Natural killer cell (primary cell): ENCODE data around the gene CLEC3B. TPM values are rescaled to one million over a fixed set of nuclear protein-coding genes. Genes with fewer than 3 reads are reported as not detected.

Experiments
- ATAC-seq, 3 donors: fragments of 150-1000 bp in 2 of 3; fragments of 200-7000 bp in 1 of 3; cut with Tn5 transposase; 1 replicate in 1 of 3; 2 replicates in 2 of 3; pipeline ENCODE4 v1.10.0; 2021; ENCODE audit warnings: mild to moderate bottlenecking in 2 of 3, moderate library complexity in 2 of 3
- DNase-seq, 2 donors: peaks; one replicate each; pipeline versions ENCODE4 v3.0.0 to v3.0.0-alpha.2; 2013 to 2021; ENCODE audit warnings: mixed read lengths in 1 of 2
- H3K27ac ChIP-seq: one replicate; pipeline ENCODE4 v1.5.1; 2013; ENCODE audit warnings: mild to moderate bottlenecking, low read length
- H3K27me3 ChIP-seq: one replicate; pipeline ENCODE4 v1.6.1; 2013; ENCODE audit warnings: low read length; ENCODE audit not compliant: control insufficient read depth, insufficient read depth
- H3K36me3 ChIP-seq: one replicate; pipeline ENCODE4 v1.6.1; 2013; ENCODE audit warnings: low read length; ENCODE audit not compliant: control insufficient read depth, insufficient read depth
- H3K4me1 ChIP-seq: one replicate; pipeline ENCODE4 v1.6.1; 2013; ENCODE audit warnings: low read length; ENCODE audit not compliant: control insufficient read depth, insufficient read depth
- H3K4me3 ChIP-seq: one replicate; pipeline ENCODE4 v1.5.1; 2013; ENCODE audit warnings: low read length
- H3K9me3 ChIP-seq: one replicate; pipeline ENCODE4 v1.6.1; 2013; ENCODE audit warnings: low read length; ENCODE audit not compliant: control insufficient read depth, insufficient read depth
- H3K27ac Mint-ChIP-seq, 2 donors: one replicate each; pipeline ENCODE4 v1.8.0; 2022; ENCODE audit warnings: mild to moderate bottlenecking in 2 of 2, mixed read lengths in 2 of 2, moderate library complexity in 1 of 2
- H3K27me3 Mint-ChIP-seq, 2 donors: one replicate each; pipeline ENCODE4 v1.8.0; 2022; ENCODE audit warnings: low read depth in 2 of 2, mixed read lengths in 2 of 2
- H3K36me3 Mint-ChIP-seq: one replicate; pipeline ENCODE4 v1.8.0; 2022; ENCODE audit warnings: mixed read lengths
- H3K4me1 Mint-ChIP-seq, 2 donors: one replicate each; pipeline ENCODE4 v1.8.0; 2022; ENCODE audit warnings: mixed read lengths in 2 of 2
- H3K4me3 Mint-ChIP-seq: one replicate; pipeline ENCODE4 v1.8.0; 2022; ENCODE audit warnings: mild to moderate bottlenecking, moderate library complexity, mixed read lengths
- H3K9me3 Mint-ChIP-seq, 2 donors: one replicate each; pipeline ENCODE4 v1.8.0; 2022; ENCODE audit warnings: mixed read lengths in 2 of 2
- CTCF ChIP-seq: fragments of 200-600 bp; IDR thresholded peaks from one replicate; pipeline ENCODE4 v1.8.0; 2022; ENCODE audit warnings: antibody characterized with exemption
- WGBS: methylation state at CpG from one replicate; pipeline ENCODE4 v1.1.7; 2013; ENCODE audit warnings: missing lambda C conversion rate; ENCODE audit not compliant: insufficient coverage; 5-methylcytosine and 5-hydroxymethylcytosine counted together
- intact Hi-C: fragments of 100-400 bp; cut with micrococcal nuclease; formaldehyde crosslinking; loops from one replicate; pipeline ENCODE4 v1.14.2; 2022
- total RNA-seq, 4 donors: library from RNA; stranded (reverse); fragments of 120-200 nt in 1 of 4; gene quantifications; one replicate each; pipeline versions ENCODE4 v1.2.3 to v1.2.4, GENCODE V29; 2013 to 2022

CLEC3B gene
- total RNA-seq, 3 donors from 2014 or later (not counting 1 experiment from before 2014, with no cell fraction given): 0.87 to 1.5 (median 1.1) TPM

- H3K27ac Mint-ChIP-seq: peak overlapping the region in 1 of 2 donors; percentile 31
These were observed 14.2 kb upstream of the CLEC3B start for GRCh38 chr3:45011756-45012508.

GRCh38 chr3:45012577-45012976 lies 13.5 kb upstream of the CLEC3B start:
- 98% methylated on average over 3 of the region's 4 CpGs for WGBS
- Mint-ChIP-seq H3K27ac (no peak overlapping the region), H3K9me3 (no peaks in the 10 kb centered on the region), H3K4me1 (peaks cover 0 to 4% of the 10 kb centered on the region in 2 donors), H3K36me3 (peaks cover 29% of the 10 kb centered on the region), H3K27me3 (no peaks in the 10 kb centered on the region), H3K4me3 (no peak overlapping the region)
- no peak overlapping the region for H3K27ac ChIP-seq
- H3K27me3 ChIP-seq: no peaks in the 10 kb centered on the region
- H3K4me3 ChIP-seq: no peak overlapping the region
- TF ChIP-seq CTCF: no peak
- no peaks in the 10 kb centered on the region for H3K9me3 ChIP-seq
- no peak for DNase-seq
- intact Hi-C loops: no loop called here
- no peak for ATAC-seq
- H3K4me1 ChIP-seq: no peaks in the 10 kb centered on the region
- H3K36me3 ChIP-seq: peaks cover 38% of the 10 kb centered on the region

More at GRCh38 chr3:45011756-45012508, 14.2 kb upstream of the CLEC3B start:
- H3K27ac ChIP-seq: no peak overlapping the region
- no peaks in the 10 kb centered on the region for H3K27me3 ChIP-seq
- H3K36me3 ChIP-seq: peaks cover 43% of the 10 kb centered on the region
- peaks cover 4% of the 10 kb centered on the region in 2 donors for H3K4me1 Mint-ChIP-seq
- no peak overlapping the region for H3K4me3 Mint-ChIP-seq
- no peaks in the 10 kb centered on the region for H3K27me3 Mint-ChIP-seq
- no peak for TF ChIP-seq CTCF
- 44% methylated on average over 7 of the region's 7 CpGs for WGBS
- H3K36me3 Mint-ChIP-seq: peaks cover 29% of the 10 kb centered on the region
- DNase-seq (no peak), ATAC-seq (no peak)
- no peaks in the 10 kb centered on the region for H3K4me1 ChIP-seq
- H3K4me3 ChIP-seq: no peak overlapping the region
- intact Hi-C loops: no loop called here
- no peaks in the 10 kb centered on the region for H3K9me3 Mint-ChIP-seq
- H3K9me3 ChIP-seq: no peaks in the 10 kb centered on the region

- DNase-seq (no peak), ATAC-seq (no peak)
- TF ChIP-seq CTCF: no peak
- intact Hi-C loops: no loop called here
- no peaks in the 10 kb centered on the region for H3K27me3 ChIP-seq
- peaks cover 15% of the 10 kb centered on the region for H3K36me3 ChIP-seq
- H3K4me1 Mint-ChIP-seq: peaks cover 11 to 16% of the 10 kb centered on the region in 2 donors
- H3K4me3 Mint-ChIP-seq: no peak overlapping the region
- no peak overlapping the region for H3K27ac Mint-ChIP-seq
- H3K4me3 ChIP-seq: no peak overlapping the region
- no peaks in the 10 kb centered on the region for H3K9me3 Mint-ChIP-seq
- H3K27ac ChIP-seq: no peak overlapping the region
- WGBS: 100% methylated on average over 1 of the region's 2 CpGs
- peaks cover 14% of the 10 kb centered on the region for H3K36me3 Mint-ChIP-seq
- no peaks in the 10 kb centered on the region for H3K27me3 Mint-ChIP-seq
- H3K9me3 ChIP-seq: no peaks in the 10 kb centered on the region
- H3K4me1 ChIP-seq: no peaks in the 10 kb centered on the region
These were observed 9.2 kb upstream of the CLEC3B start for GRCh38 chr3:45016916-45017315.

GRCh38 chr3:45017821-45018220 lies 8.3 kb upstream of the CLEC3B start:
- H3K27ac Mint-ChIP-seq: no peak overlapping the region
- Histone ChIP-seq H3K4me3 (no peak overlapping the region), H3K27ac (no peak overlapping the region), H3K9me3 (no peaks in the 10 kb centered on the region), H3K36me3 (peaks cover 7% of the 10 kb centered on the region), H3K27me3 (no peaks in the 10 kb centered on the region), H3K4me1 (no peaks in the 10 kb centered on the region)
- H3K4me3 Mint-ChIP-seq: no peak overlapping the region
- peaks cover 5% of the 10 kb centered on the region for H3K36me3 Mint-ChIP-seq
- no peak for ATAC-seq
- no peaks in the 10 kb centered on the region for H3K9me3 Mint-ChIP-seq
- no peak for TF ChIP-seq CTCF
- intact Hi-C loops: no loop called here
- H3K27me3 Mint-ChIP-seq: no peaks in the 10 kb centered on the region
- H3K4me1 Mint-ChIP-seq: peaks cover 11 to 16% of the 10 kb centered on the region in 2 donors
- DNase-seq: no peak
- 46% methylated on average over 4 of the region's 5 CpGs for WGBS
